ENCODE data around the gene MYO5C.

The MYO5C gene

DNA sequence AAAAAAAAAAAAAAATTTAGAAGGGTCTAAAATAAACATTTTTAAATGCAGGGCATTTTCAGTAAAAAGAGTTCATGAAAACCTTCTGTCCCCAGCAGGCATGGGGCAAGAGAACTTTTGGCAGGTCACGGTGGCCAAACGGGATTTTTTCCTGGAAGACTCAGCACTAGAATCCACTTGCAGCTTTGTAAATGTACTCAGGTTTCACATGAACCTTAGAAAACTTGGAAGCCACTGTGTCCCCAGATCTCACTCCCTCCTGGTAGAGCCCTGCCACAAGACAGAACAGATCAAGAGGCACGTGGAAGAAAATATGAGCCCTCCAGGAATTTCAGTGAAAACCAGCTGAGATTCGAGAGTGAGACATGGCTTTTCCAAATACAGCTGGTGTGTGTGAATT, 102.3 kb downstream of the MYO5C start:
- TF ChIP-seq, protein P1, sequence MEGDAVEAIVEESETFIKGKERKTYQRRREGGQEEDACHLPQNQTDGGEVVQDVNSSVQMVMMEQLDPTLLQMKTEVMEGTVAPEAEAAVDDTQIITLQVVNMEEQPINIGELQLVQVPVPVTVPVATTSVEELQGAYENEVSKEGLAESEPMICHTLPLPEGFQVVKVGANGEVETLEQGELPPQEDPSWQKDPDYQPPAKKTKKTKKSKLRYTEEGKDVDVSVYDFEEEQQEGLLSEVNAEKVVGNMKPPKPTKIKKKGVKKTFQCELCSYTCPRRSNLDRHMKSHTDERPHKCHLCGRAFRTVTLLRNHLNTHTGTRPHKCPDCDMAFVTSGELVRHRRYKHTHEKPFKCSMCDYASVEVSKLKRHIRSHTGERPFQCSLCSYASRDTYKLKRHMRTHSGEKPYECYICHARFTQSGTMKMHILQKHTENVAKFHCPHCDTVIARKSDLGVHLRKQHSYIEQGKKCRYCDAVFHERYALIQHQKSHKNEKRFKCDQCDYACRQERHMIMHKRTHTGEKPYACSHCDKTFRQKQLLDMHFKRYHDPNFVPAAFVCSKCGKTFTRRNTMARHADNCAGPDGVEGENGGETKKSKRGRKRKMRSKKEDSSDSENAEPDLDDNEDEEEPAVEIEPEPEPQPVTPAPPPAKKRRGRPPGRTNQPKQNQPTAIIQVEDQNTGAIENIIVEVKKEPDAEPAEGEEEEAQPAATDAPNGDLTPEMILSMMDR (IDR thresholded peaks at IDR 0.05; ENCODE audit: insufficient read depth, low read depth, low read length, missing control alignments), result no peak
- H3K4me3 ChIP-seq (ENCODE audit: low read depth, low read length), result no peak overlapping the region
- DNase-seq (ENCODE audit: low read depth), result no peak

DNA sequence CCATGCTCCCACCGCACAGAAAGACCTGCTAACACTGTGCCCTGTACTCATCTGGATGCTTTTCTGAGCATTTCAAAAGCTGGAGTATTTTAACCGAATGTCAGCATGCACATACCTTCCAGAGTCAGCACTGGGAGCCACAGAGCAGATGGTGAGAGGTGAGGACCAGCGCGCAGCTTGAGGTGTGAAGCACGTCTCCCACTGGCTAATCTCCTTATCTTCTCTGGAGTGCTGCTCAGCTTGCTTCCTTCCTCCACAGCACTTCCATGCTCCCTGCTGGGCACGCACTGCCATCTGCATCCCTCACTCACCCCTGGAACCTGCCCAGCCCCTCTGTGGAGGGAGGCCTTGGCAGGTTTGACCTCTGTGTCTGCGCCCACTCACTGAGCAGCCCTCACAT, 104.4 kb downstream of the MYO5C start, which contains the start of gene GNB5:
GNB5 (minus strand) TSS at position 186 of the 400 bp plus-strand sequence. CDS start 6,716 bp downstream, outside the sequence.
- DNase-seq (ENCODE audit: low read depth), result no peak
- H3K4me3 ChIP-seq (ENCODE audit: low read depth, low read length), result no peak within 1 kb of the TSS
- TF ChIP-seq, protein P1 (IDR thresholded peaks at IDR 0.05; ENCODE audit: insufficient read depth, low read depth, low read length, missing control alignments), result no peak

DNA sequence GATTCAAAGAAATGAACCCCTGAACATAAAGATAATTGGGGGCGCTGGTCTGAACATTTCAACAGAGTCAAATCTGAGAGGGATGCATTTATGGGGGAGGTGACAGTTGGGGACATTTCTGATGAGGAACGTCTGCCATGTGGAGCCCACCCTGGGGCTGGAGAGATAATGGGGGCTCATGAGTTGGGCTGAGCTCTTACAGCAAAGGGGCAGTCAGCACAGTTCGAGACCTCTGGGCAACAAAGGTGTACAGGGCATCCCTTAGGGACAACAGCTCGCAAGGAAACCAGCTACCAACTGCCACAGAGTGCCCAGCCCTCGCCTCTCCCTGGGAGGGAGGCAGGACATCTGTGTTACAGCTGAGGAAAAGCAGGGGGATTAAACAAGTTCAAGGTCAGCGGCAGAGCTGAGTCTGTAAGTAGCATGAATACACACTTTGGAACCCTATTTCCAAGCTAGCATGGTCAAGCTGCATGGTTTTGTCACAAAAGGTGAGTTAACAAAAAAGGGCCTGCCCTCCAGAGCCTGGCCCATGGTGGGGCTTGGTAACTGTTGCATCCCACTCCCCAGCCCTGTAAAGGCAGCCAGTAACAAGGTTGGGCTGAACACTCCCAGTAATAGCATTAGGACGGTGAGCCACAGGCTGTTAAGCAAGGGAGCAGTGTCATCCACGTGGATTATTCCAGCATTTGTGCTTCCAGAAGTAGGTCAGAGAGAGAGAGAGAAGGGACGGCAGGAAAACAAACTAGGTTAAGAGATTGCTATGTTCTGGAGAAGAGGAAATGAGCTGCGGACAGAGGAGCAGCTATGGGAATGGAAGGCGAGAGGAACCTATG, 108.7 kb downstream of the MYO5C start:
- TF ChIP-seq, protein P1 (IDR thresholded peaks at IDR 0.05; ENCODE audit: insufficient read depth, low read depth, low read length, missing control alignments), result no peak
- no peak for DNase-seq (ENCODE audit: low read depth)
- H3K4me3 ChIP-seq (ENCODE audit: low read depth, low read length), result no peak overlapping the region

DNA sequence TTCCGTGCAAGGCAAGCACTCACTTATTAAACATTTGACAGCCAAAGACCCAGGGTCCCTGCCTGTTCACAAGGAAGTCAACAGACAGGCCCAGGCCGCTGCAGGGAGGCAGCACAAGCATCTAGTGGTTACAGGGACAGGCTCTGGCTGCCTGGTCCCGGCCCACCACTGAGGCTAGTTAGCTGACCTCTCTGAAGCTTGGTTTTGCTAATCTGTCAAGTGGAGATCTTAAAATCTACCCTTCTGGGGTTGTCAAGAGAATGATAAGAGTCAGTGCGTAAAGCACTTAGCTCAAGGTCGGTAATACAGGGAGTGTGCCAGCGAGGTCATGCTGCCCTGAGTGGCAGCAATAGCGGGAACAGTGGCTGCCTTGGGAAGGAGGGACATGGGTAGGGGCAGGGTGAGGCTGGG, 110.4 kb downstream of the MYO5C start:
- DNase-seq (ENCODE audit: low read depth), result no peak
- no peak overlapping the region for H3K4me3 ChIP-seq (ENCODE audit: low read depth, low read length)
- TF ChIP-seq, protein P1 (IDR thresholded peaks at IDR 0.05; ENCODE audit: insufficient read depth, low read depth, low read length, missing control alignments), result no peak

DNA sequence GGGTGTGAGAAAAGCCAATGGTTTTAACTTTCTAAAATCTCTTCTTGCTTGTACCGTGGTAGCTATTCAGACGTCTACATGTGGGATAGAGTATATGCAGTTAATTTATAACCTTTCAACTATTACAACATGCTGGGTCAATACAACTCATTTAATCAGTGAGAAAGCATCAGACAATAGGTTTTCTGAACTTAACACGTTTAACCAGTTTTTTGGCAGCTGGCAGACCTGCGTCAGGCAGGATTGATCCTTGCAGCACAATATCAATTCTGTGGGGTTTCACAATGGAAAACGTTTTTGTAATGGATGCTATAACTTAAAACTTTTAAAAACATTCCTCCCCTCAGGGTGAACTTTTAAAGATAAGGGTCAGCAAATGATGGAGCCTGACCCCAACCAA, 110.9 kb downstream of the MYO5C start:
- no peak overlapping the region for H3K4me3 ChIP-seq (ENCODE audit: low read depth, low read length)
- TF ChIP-seq, protein P1 (IDR thresholded peaks at IDR 0.05; ENCODE audit: insufficient read depth, low read depth, low read length, missing control alignments), result no peak
- DNase-seq (ENCODE audit: low read depth), result no peak

DNA sequence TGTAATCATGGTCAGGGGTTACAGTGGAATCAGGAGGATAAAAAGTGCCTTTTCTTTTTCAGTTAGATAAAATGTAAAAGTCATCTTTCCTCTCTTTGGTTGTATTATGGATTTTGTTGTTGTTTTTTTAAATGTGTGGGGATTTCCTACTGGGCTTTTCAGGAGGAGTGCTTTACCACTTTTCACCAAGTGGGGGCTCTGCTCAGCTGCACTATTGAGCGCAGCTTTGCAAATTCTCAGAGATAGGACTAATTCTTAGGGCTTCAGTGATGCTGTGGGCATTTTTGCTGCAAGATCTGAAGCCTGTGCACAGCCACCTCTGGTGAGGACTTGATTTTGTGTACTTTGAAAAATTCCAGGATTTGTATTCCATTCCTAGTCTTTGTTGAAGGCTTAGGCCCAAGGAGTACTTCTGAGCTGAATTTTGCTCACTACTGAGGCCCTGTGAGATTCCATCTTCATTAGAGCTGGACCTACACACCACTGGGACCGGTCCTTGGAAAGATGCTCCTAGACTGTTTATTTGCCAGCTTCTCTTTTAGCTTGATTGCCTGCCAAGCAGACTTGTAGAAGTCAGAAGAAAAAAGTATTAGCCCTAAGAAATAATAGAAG, 111.9 kb downstream of the MYO5C start:
- TF ChIP-seq, protein P1 (IDR thresholded peaks at IDR 0.05; ENCODE audit: insufficient read depth, low read depth, low read length, missing control alignments), result peak; percentile 62
- DNase-seq (ENCODE audit: low read depth), result peak; percentile 51
- H3K4me3 ChIP-seq (ENCODE audit: low read depth, low read length), result no peak overlapping the region

Data from GM12865 (cell line).